GM21423 (cell line): ENCODE measurements around the gene MYMK.
"Not testable (repeated sequence)": the region's sequence is repeated elsewhere in the genome, so short reads cannot be mapped to it uniquely, and the experiment has no call there.

Source experiments
- ATAC-seq: cut with Tn5 transposase; IDR thresholded peaks from one replicate; pipeline ENCODE4 v1.9.1; 2021; ENCODE audit warnings: mild to moderate bottlenecking, moderate library complexity; ENCODE audit not compliant: unreplicated experiment

The MYMK gene

GRCh38 chr9:133524679-133525228 is at the start of gene MYMK:
Gene MYMK, minus strand, starts transcription at chr9:133524959. Its CDS starts 115 bp downstream, at chr9:133524844.
- ATAC-seq = no peak

GRCh38 chr9:133573791-133574515 is 49.2 kb upstream of the MYMK start:
- no peak for ATAC-seq

GRCh38 chr9:133572821-133573361 is 48.1 kb upstream of the MYMK start:
- ATAC-seq = no peak

GRCh38 chr9:133571896-133572595 is 47.3 kb upstream of the MYMK start:
- no peak for ATAC-seq

- ATAC-seq = no peak
Observed at GRCh38 chr9:133571391-133571890, 46.7 kb upstream of the MYMK start.

- no peak for ATAC-seq
Observed at GRCh38 chr9:133570691-133571080, 45.9 kb upstream of the MYMK start.

- no peak for ATAC-seq
Observed at GRCh38 chr9:133569891-133570690, 45.3 kb upstream of the MYMK start.

GRCh38 chr9:133569121-133569785 is 44.5 kb upstream of the MYMK start:
- no peak for ATAC-seq

- ATAC-seq = no peak
Observed at GRCh38 chr9:133568186-133568585, 43.4 kb upstream of the MYMK start.

- no peak for ATAC-seq
Observed at GRCh38 chr9:133566817-133567216, 42.1 kb upstream of the MYMK start.

- ATAC-seq = no peak
Observed at GRCh38 chr9:133566382-133566781, 41.6 kb upstream of the MYMK start.

GRCh38 chr9:133564451-133565116 is 39.8 kb upstream of the MYMK start:
- no peak for ATAC-seq

GRCh38 chr9:133563814-133564213 is 39.1 kb upstream of the MYMK start:
- not testable (repeated sequence) for ATAC-seq

GRCh38 chr9:133563291-133563796 is 38.6 kb upstream of the MYMK start:
- ATAC-seq = no peak

- no peak for ATAC-seq
Observed at GRCh38 chr9:133562611-133563290, 38.0 kb upstream of the MYMK start.

- ATAC-seq = no peak
Observed at GRCh38 chr9:133561976-133562554, 37.3 kb upstream of the MYMK start.

GRCh38 chr9:133560944-133561343 is 36.2 kb upstream of the MYMK start:
- ATAC-seq = no peak

GRCh38 chr9:133560311-133560710 is 35.6 kb upstream of the MYMK start:
- no peak for ATAC-seq
